ENCODE data around the gene COL5A3.

GRCh38 chr19:9916719-9917118, 93.6 kb downstream of the COL5A3 start:
- TF ChIP-seq CTCF (IDR thresholded peaks at IDR 0.05 in 4 of 5, conservative IDR thresholded peaks at IDR 0.05 in 1 of 5) (no peak), POLR2A (IDR thresholded peaks at IDR 0.05) (no peak)
